Activated naive CD8-positive, alpha-beta T cell treated with anti-CD3 and anti-CD28 coated beads for 36 hours (primary cell): ENCODE results near the gene BTBD19. TPM values are rescaled to one million over a fixed set of nuclear protein-coding genes. Genes with fewer than 3 reads are reported as not detected.

Experiments
- total RNA-seq, 2 experiments: library from RNA; stranded (reverse); gene quantifications; one replicate each; pipeline ENCODE4 v1.2.3, GENCODE V29; 2021

BTBD19 gene
- total RNA-seq, 2 experiments from 2014 or later: 6.0 to 8.1 TPM

Other genes starting within 250 kb of the BTBD19 start
- gene TMEM53, start 134.0 kb upstream of the BTBD19 start, total RNA-seq: 1 to 10 TPM; 2.5 to 2.6 TPM
- gene ARMH1, start 133.8 kb upstream of the BTBD19 start, total RNA-seq: 100 to 1,000 TPM; 139 to 144 TPM
- not detected for gene RNU5D-1, start 77.4 kb upstream of the BTBD19 start, total RNA-seq
- 10 to 100 TPM; 65.0 to 71.0 TPM for gene KIF2C, start 68.7 kb upstream of the BTBD19 start, total RNA-seq
- gene RPS8, start 33.0 kb upstream of the BTBD19 start, total RNA-seq: 1,000 to 10,000 TPM; 2,658 to 2,665 TPM
- gene BEST4, start 20.4 kb upstream of the BTBD19 start, total RNA-seq: 1 to 10 TPM; 1.5 to 1.8 TPM
- 10 to 100 TPM; 53.3 to 57.1 TPM for gene PLK3, start 8.1 kb upstream of the BTBD19 start, total RNA-seq
- 1 to 10 TPM in 1 of 2 experiments, under 1 TPM in 1; 0.70 to 1.0 TPM for gene DYNLT4, start 1.2 kb upstream of the BTBD19 start, total RNA-seq
- 1 to 10 TPM; 1.0 to 1.4 TPM for gene PTCH2, start 34.7 kb downstream of the BTBD19 start, total RNA-seq
- 10 to 100 TPM; 50.4 to 50.8 TPM for gene EIF2B3, start 178.1 kb downstream of the BTBD19 start, total RNA-seq
- 10 to 100 TPM; 23.4 to 23.5 TPM for gene HECTD3, start 202.8 kb downstream of the BTBD19 start, total RNA-seq
- 100 to 1,000 TPM; 158 to 164 TPM for gene UROD, start 203.7 kb downstream of the BTBD19 start, total RNA-seq